Lower lobe of right lung (tissue), 2 donors: ENCODE data around the gene PDE5A. TPM values are rescaled to one million over a fixed set of nuclear protein-coding genes. Genes with fewer than 3 reads are reported as not detected.

Experiments used
- ATAC-seq, 2 donors: fragments of 200-7000 bp; cut with Tn5 transposase; one replicate each; pipeline ENCODE4 v1.9.1; 2020 to 2022; ENCODE audit warnings: mild to moderate bottlenecking in 2 of 2, moderate library complexity in 2 of 2
- DNase-seq: peaks from one replicate; pipeline ENCODE4 v3.0.0-alpha.2; 2020
- H3K27ac ChIP-seq: fragments of 200-600 bp; one replicate; pipeline ENCODE4 v1.8.0; 2022
- H3K27me3 ChIP-seq: fragments of 200-600 bp; one replicate; pipeline ENCODE4 v1.8.0; 2022; ENCODE audit warnings: low read depth
- H3K36me3 ChIP-seq: fragments of 200-600 bp; one replicate; pipeline ENCODE4 v1.8.0; 2022; ENCODE audit warnings: mild to moderate bottlenecking
- H3K4me1 ChIP-seq: fragments of 200-600 bp; one replicate; pipeline ENCODE4 v1.8.0; 2022
- H3K4me3 ChIP-seq: fragments of 200-600 bp; one replicate; pipeline ENCODE4 v1.8.0; 2022; ENCODE audit warnings: mild to moderate bottlenecking
- H3K9me3 ChIP-seq: fragments of 200-600 bp; one replicate; pipeline ENCODE4 v1.8.0; 2022
- intact Hi-C: fragments of 100-400 bp; cut with DNase I; formaldehyde crosslinking; loops from one replicate; pipeline ENCODE4 v1.11.0; 2022
- total RNA-seq: library from RNA; stranded (reverse); fragmentation: NEBNext Ultra II Directional; extraction: Animal tissue kit (Norgen Biotek cat#: 25700); gene quantifications from one replicate; pipeline ENCODE4 v1.2.1, GENCODE V29; 2021
- TF ChIP-seq, protein P1 (sequence below): fragments of 200-600 bp; IDR thresholded peaks from one replicate; pipeline ENCODE4 v1.8.0; 2022; ENCODE audit warnings: antibody characterized with exemption, mild to moderate bottlenecking
- donor health status: DM: no; HTN: yes; CAD: no; lungs with severe emphysema.

PDE5A gene
- total RNA-seq, 1 donor from 2014 or later, result 39.8 TPM

DNA sequence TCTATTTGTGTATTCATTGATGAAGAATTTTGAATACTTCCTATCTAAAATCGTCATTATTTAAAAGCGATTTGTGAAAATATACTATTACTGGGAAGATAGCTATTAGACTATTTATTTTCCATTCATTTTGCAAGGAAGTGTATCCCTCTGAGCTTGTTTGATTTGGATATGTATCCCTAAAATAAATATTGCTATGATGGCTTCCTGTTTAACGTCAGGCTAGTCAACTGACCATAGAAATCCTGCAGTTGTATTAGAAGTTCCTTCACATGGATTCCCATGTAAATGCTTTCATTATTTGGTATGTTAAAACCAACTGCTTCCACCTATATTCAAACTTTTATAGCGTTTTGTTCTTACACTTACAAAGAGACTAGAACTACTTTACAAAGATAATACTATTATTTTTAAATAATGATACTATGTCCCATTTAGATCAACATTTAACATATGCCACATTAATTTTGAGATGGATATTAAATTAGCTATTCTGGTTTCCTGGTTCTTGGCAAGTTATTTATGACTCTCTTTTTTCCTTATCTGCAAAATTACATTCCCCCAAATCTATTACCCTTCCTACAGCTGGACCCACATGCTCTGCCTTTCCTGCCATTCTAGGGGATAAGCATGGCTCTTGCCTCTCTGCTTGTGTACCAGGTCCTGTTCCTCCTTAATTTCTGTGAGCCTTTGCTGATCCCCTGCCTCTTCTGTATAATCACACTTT, 26.7 kb upstream of the PDE5A start:
- H3K9me3 ChIP-seq, result no peaks in the 10 kb centered on the region
- no peak for ATAC-seq
- H3K36me3 ChIP-seq, result no peaks in the 10 kb centered on the region
- no peak for DNase-seq
- no peak overlapping the region for H3K27ac ChIP-seq
- no peak overlapping the region for H3K4me3 ChIP-seq
- TF ChIP-seq, protein P1, sequence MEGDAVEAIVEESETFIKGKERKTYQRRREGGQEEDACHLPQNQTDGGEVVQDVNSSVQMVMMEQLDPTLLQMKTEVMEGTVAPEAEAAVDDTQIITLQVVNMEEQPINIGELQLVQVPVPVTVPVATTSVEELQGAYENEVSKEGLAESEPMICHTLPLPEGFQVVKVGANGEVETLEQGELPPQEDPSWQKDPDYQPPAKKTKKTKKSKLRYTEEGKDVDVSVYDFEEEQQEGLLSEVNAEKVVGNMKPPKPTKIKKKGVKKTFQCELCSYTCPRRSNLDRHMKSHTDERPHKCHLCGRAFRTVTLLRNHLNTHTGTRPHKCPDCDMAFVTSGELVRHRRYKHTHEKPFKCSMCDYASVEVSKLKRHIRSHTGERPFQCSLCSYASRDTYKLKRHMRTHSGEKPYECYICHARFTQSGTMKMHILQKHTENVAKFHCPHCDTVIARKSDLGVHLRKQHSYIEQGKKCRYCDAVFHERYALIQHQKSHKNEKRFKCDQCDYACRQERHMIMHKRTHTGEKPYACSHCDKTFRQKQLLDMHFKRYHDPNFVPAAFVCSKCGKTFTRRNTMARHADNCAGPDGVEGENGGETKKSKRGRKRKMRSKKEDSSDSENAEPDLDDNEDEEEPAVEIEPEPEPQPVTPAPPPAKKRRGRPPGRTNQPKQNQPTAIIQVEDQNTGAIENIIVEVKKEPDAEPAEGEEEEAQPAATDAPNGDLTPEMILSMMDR, result no peak
- H3K27me3 ChIP-seq, result no peaks in the 10 kb centered on the region
- intact Hi-C loops, result no loop called here
- H3K4me1 ChIP-seq, result peaks cover 9% of the 10 kb centered on the region

DNA sequence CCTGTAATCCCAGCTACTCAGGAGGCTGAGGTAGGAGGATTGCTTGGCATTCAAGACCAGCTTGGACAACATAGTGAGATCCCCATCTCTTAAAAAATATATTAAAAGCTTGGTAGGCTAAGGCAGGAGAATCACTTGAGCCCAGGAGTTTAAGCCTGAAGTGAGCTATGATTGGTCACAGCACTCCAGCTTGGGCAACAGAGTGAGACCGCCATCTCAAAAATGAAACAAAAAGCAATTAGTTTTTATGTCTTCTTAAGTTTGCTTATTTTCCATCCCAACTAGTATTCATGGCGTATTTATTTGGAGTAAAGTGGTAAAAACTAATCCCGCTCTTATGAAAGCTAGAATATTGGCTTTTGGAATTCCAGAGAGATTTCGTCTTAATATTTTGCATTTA, 25.4 kb upstream of the PDE5A start:
- ATAC-seq, result no peak
- no peak overlapping the region for H3K27ac ChIP-seq
- H3K27me3 ChIP-seq, result no peaks in the 10 kb centered on the region
- no peak for DNase-seq
- TF ChIP-seq, protein P1, result no peak
- no peaks in the 10 kb centered on the region for H3K4me1 ChIP-seq
- H3K9me3 ChIP-seq, result no peaks in the 10 kb centered on the region
- no peak overlapping the region for H3K4me3 ChIP-seq
- intact Hi-C loops, result no loop called here
- H3K36me3 ChIP-seq, result no peaks in the 10 kb centered on the region

DNA sequence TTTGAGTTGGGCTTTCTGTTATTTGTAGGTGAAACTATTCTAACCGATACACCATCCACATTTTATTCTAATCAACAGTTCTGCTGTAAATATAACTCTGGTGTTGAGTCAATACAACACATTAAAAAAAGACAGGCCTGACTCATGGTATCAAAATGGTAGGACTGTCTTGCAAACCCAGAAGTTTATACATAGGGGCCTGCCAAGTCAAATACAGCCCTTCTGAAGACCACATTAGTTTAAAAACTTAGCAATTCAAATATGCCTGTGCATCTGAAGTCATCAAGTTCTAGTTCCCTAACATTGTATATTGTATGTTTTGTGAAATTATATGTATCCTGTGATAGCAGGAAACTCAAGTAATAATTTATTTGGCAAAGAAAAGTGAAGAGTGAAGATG, 24.4 kb upstream of the PDE5A start:
- TF ChIP-seq, protein P1, result no peak
- DNase-seq (no peak), ATAC-seq (no peak)
- Histone ChIP-seq H3K9me3 (no peaks in the 10 kb centered on the region), H3K27me3 (no peaks in the 10 kb centered on the region), H3K36me3 (no peaks in the 10 kb centered on the region), H3K4me3 (no peak overlapping the region), H3K4me1 (no peaks in the 10 kb centered on the region), H3K27ac (no peak overlapping the region)
- intact Hi-C loops, result no loop called here

DNA sequence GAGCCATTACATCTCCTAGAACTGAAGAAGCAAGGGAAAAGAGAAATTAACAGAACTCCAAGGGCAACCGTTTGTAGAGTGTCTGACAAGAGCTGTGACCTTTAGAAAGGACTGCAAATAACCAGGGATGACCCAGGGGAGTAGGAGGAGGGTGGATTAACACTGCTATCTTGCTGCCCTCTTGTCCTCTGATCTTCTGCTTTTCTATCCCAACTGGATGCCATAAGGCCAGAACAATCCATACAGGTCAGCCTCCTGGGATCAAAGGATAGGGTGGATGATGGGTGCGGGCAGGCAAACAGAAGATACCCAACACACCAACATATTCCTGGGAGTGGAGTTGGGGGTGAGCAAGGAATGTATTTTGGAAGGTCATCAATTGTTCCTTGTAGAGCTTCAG, 19.8 kb upstream of the PDE5A start:
- Histone ChIP-seq H3K4me1 (no peaks in the 10 kb centered on the region), H3K4me3 (no peak overlapping the region), H3K27me3 (no peaks in the 10 kb centered on the region), H3K27ac (no peak overlapping the region), H3K9me3 (no peaks in the 10 kb centered on the region), H3K36me3 (no peaks in the 10 kb centered on the region)
- intact Hi-C loops, result no loop called here
- DNase-seq (no peak), ATAC-seq (no peak)
- TF ChIP-seq, protein P1, result no peak

DNA sequence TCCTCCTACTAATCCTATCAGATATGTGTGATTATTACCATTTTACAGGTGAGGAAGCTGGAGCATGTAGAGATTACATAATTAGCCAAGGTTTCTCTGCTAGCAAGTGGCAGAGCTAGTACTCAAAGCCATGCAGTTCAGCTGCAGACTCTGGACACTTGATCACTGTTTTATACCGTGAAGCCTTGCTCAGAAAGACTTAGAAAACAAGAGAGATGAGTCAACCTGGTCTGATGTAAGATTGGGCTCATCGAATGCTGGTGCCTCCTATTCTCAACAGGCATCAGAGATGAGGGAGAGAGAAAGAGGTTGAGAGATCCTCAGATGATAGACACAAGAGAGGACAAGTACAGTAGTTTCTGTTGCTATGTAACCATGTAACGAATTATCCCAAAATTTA, 19.0 kb upstream of the PDE5A start:
- Histone ChIP-seq H3K4me1 (no peaks in the 10 kb centered on the region), H3K4me3 (no peak overlapping the region), H3K36me3 (no peaks in the 10 kb centered on the region), H3K9me3 (no peaks in the 10 kb centered on the region), H3K27ac (no peak overlapping the region), H3K27me3 (no peaks in the 10 kb centered on the region)
- TF ChIP-seq, protein P1, result no peak
- intact Hi-C loops, result no loop called here
- no peak for ATAC-seq
- DNase-seq, result no peak
